WI38 (cell line): ENCODE data around the gene MAP3K1.

Source experiments
- H3K4me3 ChIP-seq: 2 replicates; pipeline ENCODE4 v1.5.1; 2011; ENCODE audit warnings: low read depth, mild to moderate bottlenecking, control low read depth, low read length
- CTCF ChIP-seq: IDR thresholded peaks from 2 replicates; pipeline ENCODE4 v1.5.1; 2012; ENCODE audit warnings: low read depth, mild to moderate bottlenecking, control low read depth, low read length

MAP3K1 gene

GRCh38 chr5:56856541-56857178, 41.3 kb downstream of the MAP3K1 start:
- TF ChIP-seq CTCF, result no peak
- no peak overlapping the region for H3K4me3 ChIP-seq

- TF ChIP-seq CTCF, result no peak
These were observed 43.6 kb downstream of the MAP3K1 start for GRCh38 chr5:56858777-56859442.

GRCh38 chr5:56861893-56862485, 46.6 kb downstream of the MAP3K1 start:
- H3K4me3 ChIP-seq, result no peak overlapping the region
- no peak for TF ChIP-seq CTCF

More at GRCh38 chr5:56858777-56859442, 43.6 kb downstream of the MAP3K1 start:
- no peak overlapping the region for H3K4me3 ChIP-seq

GRCh38 chr5:56862909-56863308, 47.6 kb downstream of the MAP3K1 start:
- TF ChIP-seq CTCF, result no peak
- H3K4me3 ChIP-seq, result no peak overlapping the region

GRCh38 chr5:56871777-56872176, 56.4 kb downstream of the MAP3K1 start:
- TF ChIP-seq CTCF, result no peak

GRCh38 chr5:56873056-56873455, 57.7 kb downstream of the MAP3K1 start:
- no peak for TF ChIP-seq CTCF
- H3K4me3 ChIP-seq, result no peak overlapping the region

More at GRCh38 chr5:56871777-56872176, 56.4 kb downstream of the MAP3K1 start:
- no peak overlapping the region for H3K4me3 ChIP-seq

- TF ChIP-seq CTCF, result no peak
- no peak overlapping the region for H3K4me3 ChIP-seq
These were observed 61.0 kb downstream of the MAP3K1 start for GRCh38 chr5:56876327-56876726.
